H1 (cell line): ENCODE results near the gene PINLYP. TPM values are rescaled to one million over a fixed set of nuclear protein-coding genes. Genes with fewer than 3 reads are reported as not detected.

ENCODE experiments used
- CTCF ChIA-PET: fragments of 300-600 bp; sonication (Branson Sonifier 250); formaldehyde crosslinking; loops from one replicate; lab custom pipeline; 2021; ENCODE audit not compliant: partially characterized antibody; lab: Charles Lee
- POLR2A ChIA-PET: fragments of 300-600 bp; sonication (Branson Sonifier 250); formaldehyde crosslinking; loops from one replicate; lab custom pipeline; 2021; ENCODE audit warnings: inconsistent platforms; ENCODE audit not compliant: partially characterized antibody; lab: Charles Lee
- DNase-seq, 2 experiments: peaks; one replicate each; pipeline versions ENCODE4 v3.0.0 to v3.0.0-alpha.2; 2010 to 2022; ENCODE audit warnings: low spot score in 2 of 2, low read depth in 1 of 2, mixed read lengths in 1 of 2
- FAIRE-seq: peaks from 2 replicates; lab custom pipeline; 2011; peaks lifted over from hg19 to GRCh38; lab: Jason Lieb, UNC
- H2AFZ ChIP-seq: 2 replicates; pipeline ENCODE4 v1.8.1; 2012; ENCODE audit warnings: low read length, inconsistent platforms
- H2AK5ac ChIP-seq: 2 replicates; pipeline ENCODE4 v1.6.1; 2013; ENCODE audit warnings: low read depth, low read length
- H2BK120ac ChIP-seq: replicated peaks from 2 replicates; pipeline ENCODE3; 2013; ENCODE audit warnings: low read depth, low read length, inconsistent platforms
- H2BK12ac ChIP-seq: 2 replicates; pipeline ENCODE4 v1.6.1; 2013; ENCODE audit warnings: low read depth, low read length
- H2BK15ac ChIP-seq: 2 replicates; pipeline ENCODE4 v1.6.1; 2013; ENCODE audit warnings: low read length
- H2BK20ac ChIP-seq: 2 replicates; pipeline ENCODE4 v1.6.1; 2013; ENCODE audit warnings: low read length
- H2BK5ac ChIP-seq: 2 replicates; pipeline ENCODE4 v1.6.1; 2013; ENCODE audit warnings: low read depth, low read length
- H3K14ac ChIP-seq: 2 replicates; pipeline ENCODE4 v1.6.1; 2013; ENCODE audit warnings: inconsistent platforms; ENCODE audit not compliant: insufficient read length
- H3K18ac ChIP-seq: 2 replicates; pipeline ENCODE4 v1.6.1; 2013; ENCODE audit warnings: low read length; ENCODE audit errors: extremely low read depth
- H3K23ac ChIP-seq: 2 replicates; pipeline ENCODE4 v1.6.1; 2013; ENCODE audit warnings: inconsistent platforms; ENCODE audit not compliant: insufficient read length
- H3K23me2 ChIP-seq: 2 replicates; pipeline ENCODE4 v1.6.1; 2013; ENCODE audit warnings: low read depth, low read length
- H3K27ac ChIP-seq: 2 replicates; pipeline ENCODE4 v1.6.1; 2011; ENCODE audit warnings: low read depth, low read length, inconsistent platforms
- H3K27me3 ChIP-seq, 4 experiments: replicated peaks in 1 of 4; 1 replicate in 1 of 4; 2 replicates in 3 of 4; pipeline versions ENCODE4 v1.6.1 to v1.8.1; 2011 to 2013; ENCODE audit warnings: low read length in 3 of 4, mild to moderate bottlenecking in 3 of 4, inconsistent platforms in 2 of 4, mixed read lengths in 2 of 4, moderate library complexity in 1 of 4; ENCODE audit not compliant: control insufficient read depth in 3 of 4, insufficient read depth in 3 of 4; ENCODE audit errors: extremely low read depth in 1 of 4
- H3K36me3 ChIP-seq, 4 experiments: 2 replicates each; pipeline versions ENCODE4 v1.6.1 to v1.8.1; 2011 to 2013; ENCODE audit warnings: mild to moderate bottlenecking in 4 of 4, low read length in 3 of 4, moderate library complexity in 2 of 4, control low read depth in 1 of 4, inconsistent platforms in 1 of 4; ENCODE audit not compliant: insufficient read depth in 4 of 4, control insufficient read depth in 2 of 4
- H3K4ac ChIP-seq: replicated peaks from 2 replicates; pipeline ENCODE3; 2013; ENCODE audit warnings: low read length, low read depth, mixed read lengths, inconsistent platforms; ENCODE audit not compliant: insufficient read length
- H3K4me1 ChIP-seq, 4 experiments: replicated peaks in 1 of 4; 1 replicate in 1 of 4; 2 replicates in 3 of 4; pipeline versions ENCODE4 v1.6.1 to v1.8.1; 2011 to 2013; ENCODE audit warnings: low read length in 3 of 4, inconsistent platforms in 2 of 4, mixed read lengths in 1 of 4; ENCODE audit not compliant: insufficient read depth in 4 of 4, control insufficient read depth in 3 of 4
- H3K4me2 ChIP-seq, 2 experiments: 2 replicates each; pipeline versions ENCODE4 v1.6.1 to v1.8.1; 2011 to 2013; ENCODE audit warnings: low read depth in 2 of 2, low read length in 2 of 2, control low read depth in 1 of 2, inconsistent platforms in 1 of 2, mild to moderate bottlenecking in 1 of 2; ENCODE audit not compliant: insufficient read depth in 1 of 2
- H3K4me3 ChIP-seq, 4 experiments: fragments of 200-600, 300-600 bp in 1 of 4; sonication (generic), shearing (Covaris generic), sonication (Bioruptor Twin) in 1 of 4; 2 replicates each; pipeline versions ENCODE4 v1.5.1 to v1.8.1; 2011 to 2016; ENCODE audit warnings: low read length in 4 of 4, low read depth in 3 of 4, control low read depth in 2 of 4, inconsistent platforms in 2 of 4, mild to moderate bottlenecking in 2 of 4, mixed read lengths in 1 of 4, moderate library complexity in 1 of 4; ENCODE audit not compliant: insufficient read depth in 2 of 4; ENCODE audit errors: extremely low read depth in 1 of 4
- H3K56ac ChIP-seq: replicated peaks from 2 replicates; pipeline ENCODE3; 2013; ENCODE audit warnings: low read depth, mild to moderate bottlenecking, mixed read lengths, low read length, inconsistent platforms; ENCODE audit not compliant: insufficient read length
- H3K79me1 ChIP-seq: 2 replicates; pipeline ENCODE4 v1.6.1; 2013; ENCODE audit warnings: low read depth, low read length, control low read depth
- H3K79me2 ChIP-seq, 2 experiments: 2 replicates each; pipeline versions ENCODE4 v1.6.1 to v1.8.1; 2012 to 2013; ENCODE audit warnings: low read length in 2 of 2, mild to moderate bottlenecking in 2 of 2, inconsistent platforms in 1 of 2; ENCODE audit not compliant: insufficient read depth in 2 of 2, control insufficient read depth in 1 of 2
- H3K9ac ChIP-seq, 4 experiments: replicated peaks in 1 of 4; 1 replicate in 1 of 4; 2 replicates in 3 of 4; pipeline versions ENCODE4 v1.6.1 to v1.8.1; 2011 to 2013; ENCODE audit warnings: low read depth in 3 of 4, low read length in 3 of 4, control low read depth in 2 of 4, mild to moderate bottlenecking in 2 of 4, moderate library complexity in 2 of 4, inconsistent platforms in 1 of 4; ENCODE audit errors: extremely low read depth in 1 of 4
- H3K9me3 ChIP-seq, 2 experiments: 2 replicates each; pipeline versions ENCODE4 v1.6.1 to v1.8.1; 2012 to 2013; ENCODE audit warnings: mild to moderate bottlenecking in 2 of 2, moderate library complexity in 2 of 2, control low read depth in 1 of 2, inconsistent platforms in 1 of 2, low read depth in 1 of 2, low read length in 1 of 2, mixed read lengths in 1 of 2; ENCODE audit not compliant: insufficient read depth in 2 of 2
- H4K20me1 ChIP-seq, 2 experiments: replicated peaks in 1 of 2; 2 replicates each; pipeline versions ENCODE3 to v1.8.1; 2011 to 2013; ENCODE audit warnings: inconsistent platforms in 2 of 2, low read length in 2 of 2, mild to moderate bottlenecking in 1 of 2; ENCODE audit not compliant: insufficient read depth in 2 of 2, control insufficient read depth in 1 of 2
- H4K5ac ChIP-seq: 2 replicates; pipeline ENCODE4 v1.6.1; 2013; ENCODE audit warnings: low read length, low read depth, mixed read lengths, inconsistent platforms; ENCODE audit not compliant: insufficient read length
- H4K8ac ChIP-seq: 2 replicates; pipeline ENCODE4 v1.8.0; 2013; ENCODE audit warnings: mild to moderate bottlenecking, moderate library complexity, low read length, inconsistent platforms; ENCODE audit not compliant: insufficient read depth; ENCODE audit errors: extremely low read depth
- H4K91ac ChIP-seq: replicated peaks from 2 replicates; pipeline ENCODE3; 2013; ENCODE audit warnings: low read length, mixed read lengths, inconsistent platforms; ENCODE audit not compliant: insufficient read length
- ASH2L ChIP-seq: fragments of 200-600, 300-600 bp; sonication (generic); IDR thresholded peaks from one replicate; pipeline ENCODE4 v1.7.1; 2017; ENCODE audit warnings: low read length
- BACH1 ChIP-seq: IDR thresholded peaks from 2 replicates; pipeline ENCODE4 v1.6.1; 2012; ENCODE audit warnings: low read length, improper control_type of control experiment
- CBX5 ChIP-seq: fragments of 300-800, 300-1000 bp; sonication (generic); IDR thresholded peaks from 2 replicates; pipeline ENCODE4 v1.7.1; 2016; ENCODE audit warnings: antibody characterized with exemption, low read length, low read depth
- CHD1 ChIP-seq: IDR thresholded peaks from 2 replicates; pipeline ENCODE4 v1.6.1; 2012; ENCODE audit warnings: low read depth, low read length, improper control_type of control experiment
- JUN ChIP-seq: IDR thresholded peaks from 2 replicates; pipeline ENCODE4 v1.6.1; 2011; ENCODE audit warnings: low read depth, mild to moderate bottlenecking, improper control_type of control experiment, low read length
- POLR2A ChIP-seq, 2 experiments: IDR thresholded peaks; 1 replicate in 1 of 2; 2 replicates in 1 of 2; pipeline ENCODE4 v1.6.1; 2011; ENCODE audit warnings: low read depth in 2 of 2, low read length in 2 of 2, mild to moderate bottlenecking in 2 of 2; ENCODE audit errors: control extremely low read depth in 1 of 2
- POLR2AphosphoS5 ChIP-seq: IDR thresholded peaks from 2 replicates; pipeline ENCODE4 v1.6.1; 2011; ENCODE audit warnings: low read depth, low read length
- RBBP5 ChIP-seq: IDR thresholded peaks from 2 replicates; pipeline ENCODE4 v1.7.1; 2012; ENCODE audit warnings: low read depth, mild to moderate bottlenecking, inconsistent platforms, low read length, moderate library complexity, borderline replicate concordance
- RNF2 ChIP-seq: fragments of 200-900, 300-1000 bp; sonication (generic); IDR thresholded peaks from 2 replicates; pipeline ENCODE4 v1.7.1; 2016; ENCODE audit warnings: borderline replicate concordance, low read depth, mild to moderate bottlenecking, antibody characterized with exemption, low read length; ENCODE audit not compliant: poor library complexity, severe bottlenecking; ENCODE audit errors: missing control alignments
- ZNF274 ChIP-seq: IDR thresholded peaks from 2 replicates; pipeline ENCODE4 v1.7.0; 2012; ENCODE audit warnings: low read length, borderline replicate concordance; ENCODE audit errors: extremely low read depth
- WGBS, 2 experiments: shearing (Covaris generic) in 1 of 2; methylation state at CpG; one replicate each; pipeline versions ENCODE4 v1.1.6 to v1.1.7; 2013 to 2015; ENCODE audit warnings: low lambda C conversion rate in 2 of 2, mixed read lengths in 2 of 2, inconsistent platforms in 1 of 2, low coverage in 1 of 2, missing lambda C conversion rate in 1 of 2; ENCODE audit not compliant: insufficient replicate concordance in 2 of 2, insufficient coverage in 1 of 2, insufficient read length in 1 of 2; ENCODE audit errors: extremely low coverage in 1 of 2, missing lambda C conversion rate in 1 of 2; 5-methylcytosine and 5-hydroxymethylcytosine counted together
- polyA plus RNA-seq, 7 experiments: library from polyadenylated mRNA; depleted of rRNA in 3 of 7; stranded (reverse) in 5 of 7; unstranded in 2 of 7; fragments of >200 nt in 5 of 7; fragments of 200-250 nt in 2 of 7; gene quantifications; 1 replicate in 5 of 7; 2 replicates in 1 of 7; 4 replicates in 1 of 7; pipeline versions ENCODE4 v1.2.1 to v1.2.3, GENCODE V29; 2011 to 2013; ENCODE audit warnings: missing spikeins in 2 of 7, mixed read lengths in 2 of 7
- total RNA-seq: library from RNA; stranded (reverse); fragmentation: NEBNext Ultra II Directional; extraction: Animal tissue kit (Norgen Biotek cat#: 25700); gene quantifications from 2 replicates; pipeline ENCODE4 v1.2.1, GENCODE V29; 2021

Gene PINLYP
- total and polyA plus RNA-seq, 2 of the 8 experiments (the other 6 are each of a cell fraction or from before 2014, with no cell fraction given): 7.5 to 31.3 TPM

GRCh38 chr19:43620061-43621001, 44.7 kb downstream of the PINLYP start:
- Histone ChIP-seq H3K27me3 (no peaks in the 10 kb centered on the region), H4K5ac (peak overlapping the region; percentile 11), H3K79me1 (peaks cover 2% of the 10 kb centered on the region), H3K27ac (peak overlapping the region; percentile 99), H3K4me3 (peak overlapping the region; percentile 69 to 81 (median 76)), H2AFZ (no peak overlapping the region), H3K79me2 (peaks cover 0 to 11% of the 10 kb centered on the region in 2 experiments; a peak in 2 of 4 replicates), H3K36me3 (no peaks in the 10 kb centered on the region), H4K8ac (peak overlapping the region; percentile 17), H2AK5ac (no peak overlapping the region), H2BK20ac (no peak overlapping the region), H2BK12ac (no peak overlapping the region), H3K4ac (peak overlapping the region; percentile 63), H3K4me2 (peak overlapping the region; percentile 89 to 96), H3K9me3 (no peaks in the 10 kb centered on the region), H3K18ac (peak overlapping the region; percentile 51), H3K4me1 (peaks cover 6 to 16% (median 10%) of the 10 kb centered on the region in 4 experiments), H3K56ac (peak overlapping the region; percentile 43), H4K91ac (peak overlapping the region; percentile 7), H3K23me2 (peaks cover 10% of the 10 kb centered on the region), H2BK5ac (peak overlapping the region; percentile 97), H3K9ac (peak overlapping the region in 3 of 4 experiments; percentile 96 to 97 (median 96); a peak in 6 of 7 replicates), H3K23ac (no peak overlapping the region), H3K14ac (no peak overlapping the region), H2BK15ac (no peak overlapping the region), H4K20me1 (peaks cover 0 to 3% of the 10 kb centered on the region in 2 experiments), H2BK120ac (no peak overlapping the region)
- FAIRE-seq: no peak
- WGBS, 2 experiments: 53% methylated on average over 22 of the region's 23 CpGs; no CpG with 5 or more reads in 1 of the 2 experiments
- TF ChIP-seq RBBP5 (no peak), POLR2AphosphoS5 (peak; percentile 8; the same call in 1 of the 2 replicates), ZNF274 (no peak), BACH1 (no peak), ASH2L (no peak), POLR2A (IDR thresholded peaks at IDR 0.05; ENCODE audit: control extremely low read depth in 1 of 2, low read depth in 2 of 2, low read length in 2 of 2) (peak; percentile 8 to 43; a peak in 2 of 3 replicates), CBX5 (no peak), JUN (no peak), RNF2 (no peak), CHD1 (no peak)
- POLR2A ChIA-PET: interaction anchor here (1.1 kb wide), 1 partner anchor 23 kb away, joined by 3 read pairs; no protein-coding TSS in a partner anchor
- CTCF ChIA-PET: interaction anchor here (0.6 to 1.3 kb wide), 4 partner anchors 22 to 171 kb away, joined by 3 to 4 read pairs (median 4); no protein-coding TSS in a partner anchor
- no peak for DNase-seq
